Esophagus squamous epithelium (tissue), 5 donors: Measurements from ENCODE around the gene TMEM271. TPM values are rescaled to one million over a fixed set of nuclear protein-coding genes. Genes with fewer than 3 reads are reported as not detected.

Experiments
- DNase-seq: peaks from one replicate; lab custom pipeline; 2025; lab: John Stamatoyannopoulos, UW
- H3K27ac ChIP-seq, 4 donors: fragments of 200-600 bp; sonication (generic); one replicate each; pipeline ENCODE4 v1.5.1; 2016 to 2019; ENCODE audit warnings: mild to moderate bottlenecking in 1 of 4
- H3K27me3 ChIP-seq, 4 donors: fragments of 200-600 bp; sonication (generic); 1 replicate in 3 of 4; 2 replicates in 1 of 4; pipeline versions ENCODE4 v1.5.1 to v1.6.0; 2017 to 2021; ENCODE audit warnings: antibody characterized with exemption in 1 of 4
- H3K36me3 ChIP-seq, 3 donors: fragments of 200-600 bp; sonication (generic); one replicate each; pipeline ENCODE4 v1.5.1; 2016 to 2019
- H3K4me1 ChIP-seq, 3 donors: fragments of 200-600 bp; sonication (generic); one replicate each; pipeline ENCODE4 v1.5.1; 2017 to 2019
- H3K4me3 ChIP-seq, 4 donors: fragments of 200-600 bp; sonication (generic); 1 replicate in 3 of 4; 2 replicates in 1 of 4; pipeline ENCODE4 v1.5.1; 2016 to 2019; ENCODE audit warnings: mild to moderate bottlenecking in 2 of 4, moderate library complexity in 1 of 4
- H3K9me3 ChIP-seq, 3 donors: fragments of 200-600 bp; sonication (generic); one replicate each; pipeline ENCODE4 v1.5.1; 2016 to 2019
- POLR2A ChIP-seq, 4 donors: fragments of 450-650 bp; IDR thresholded peaks; one replicate each; pipeline ENCODE4 v1.6.1; 2017; ENCODE audit warnings: antibody characterized with exemption in 4 of 4, mild to moderate bottlenecking in 4 of 4, moderate library complexity in 3 of 4
- WGBS, 2 donors: methylation state at CpG; one replicate each; pipeline ENCODE4 v1.1.5; 2018; 5-methylcytosine and 5-hydroxymethylcytosine counted together
- intact Hi-C: fragments of 100-400 bp; cut with DNase I; formaldehyde crosslinking; loops from one replicate; pipeline ENCODE4 v1.15.0; 2022
- total RNA-seq, 4 donors: library from RNA; depleted of rRNA; stranded (reverse); fragments of >200 nt; gene quantifications; one replicate each; pipeline ENCODE4 v1.1.0, GENCODE V29; 2016
- TF ChIP-seq, protein P1 (sequence below), 6 experiments: fragments of 450-650 bp in 4 of 6; fragments of 200-600 bp in 2 of 6; sonication (generic) in 2 of 6; IDR thresholded peaks; one replicate each; pipeline ENCODE4 v1.5.1; 2016 to 2019; ENCODE audit warnings: antibody characterized with exemption in 6 of 6, mild to moderate bottlenecking in 4 of 6, moderate library complexity in 4 of 6
- donor health status: DM: yes; HTN: yes; CAD: no.

Gene TMEM271
- total RNA-seq, 4 donors from 2014 or later: 0.19 TPM; not detected in 3

DNA sequence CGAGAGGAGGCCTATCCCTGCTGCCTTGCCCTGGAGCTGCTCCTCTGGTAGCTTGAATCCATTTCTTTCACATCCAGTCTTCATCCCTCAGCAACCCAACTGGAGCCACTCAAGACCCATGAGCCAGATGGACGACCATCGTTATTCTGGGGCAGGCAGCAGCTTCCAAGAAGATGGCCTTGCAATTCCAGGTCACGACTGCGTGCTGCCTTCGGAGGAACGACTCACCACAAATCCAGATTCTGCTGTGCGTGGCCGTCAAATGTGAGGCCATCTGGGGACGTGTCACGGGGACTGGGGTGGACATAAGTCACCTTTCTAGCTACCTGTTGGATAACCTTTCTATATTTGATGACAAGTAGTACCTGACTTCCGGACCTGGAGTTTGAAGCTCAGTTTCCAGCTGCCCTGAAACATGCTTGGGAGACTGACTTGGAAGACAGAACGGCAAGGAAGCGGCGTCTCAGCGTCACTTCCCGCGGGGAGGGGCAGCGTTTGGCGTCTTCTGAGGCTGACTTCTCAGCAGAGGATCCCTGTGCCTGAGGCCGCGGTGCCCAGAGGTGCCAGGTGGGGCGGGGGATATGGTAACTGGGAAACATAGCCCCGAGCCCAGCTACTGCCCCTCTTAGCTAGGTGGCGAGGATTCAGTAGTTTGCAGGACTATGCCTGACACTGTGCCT is 11.7 kb upstream of the TMEM271 start:
- no peaks in the 10 kb centered on the region for H3K36me3 ChIP-seq
- peaks cover 0 to 29% (median 0%) of the 10 kb centered on the region in 4 donors for H3K27me3 ChIP-seq
- intact Hi-C loops: no loop called here
- peaks cover 0 to 15% (median 3%) of the 10 kb centered on the region in 3 donors for H3K9me3 ChIP-seq
- WGBS, 2 donors: 82 to 88% methylated on average over 12 to 16 of the region's 25 CpGs
- DNase-seq: no peak
- TF ChIP-seq, protein P1, sequence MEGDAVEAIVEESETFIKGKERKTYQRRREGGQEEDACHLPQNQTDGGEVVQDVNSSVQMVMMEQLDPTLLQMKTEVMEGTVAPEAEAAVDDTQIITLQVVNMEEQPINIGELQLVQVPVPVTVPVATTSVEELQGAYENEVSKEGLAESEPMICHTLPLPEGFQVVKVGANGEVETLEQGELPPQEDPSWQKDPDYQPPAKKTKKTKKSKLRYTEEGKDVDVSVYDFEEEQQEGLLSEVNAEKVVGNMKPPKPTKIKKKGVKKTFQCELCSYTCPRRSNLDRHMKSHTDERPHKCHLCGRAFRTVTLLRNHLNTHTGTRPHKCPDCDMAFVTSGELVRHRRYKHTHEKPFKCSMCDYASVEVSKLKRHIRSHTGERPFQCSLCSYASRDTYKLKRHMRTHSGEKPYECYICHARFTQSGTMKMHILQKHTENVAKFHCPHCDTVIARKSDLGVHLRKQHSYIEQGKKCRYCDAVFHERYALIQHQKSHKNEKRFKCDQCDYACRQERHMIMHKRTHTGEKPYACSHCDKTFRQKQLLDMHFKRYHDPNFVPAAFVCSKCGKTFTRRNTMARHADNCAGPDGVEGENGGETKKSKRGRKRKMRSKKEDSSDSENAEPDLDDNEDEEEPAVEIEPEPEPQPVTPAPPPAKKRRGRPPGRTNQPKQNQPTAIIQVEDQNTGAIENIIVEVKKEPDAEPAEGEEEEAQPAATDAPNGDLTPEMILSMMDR (IDR thresholded peaks at IDR 0.05): no peak
- no peak for TF ChIP-seq POLR2A (IDR thresholded peaks at IDR 0.05)
- H3K4me1 ChIP-seq: no peaks in the 10 kb centered on the region
- H3K27ac ChIP-seq: no peak overlapping the region
- no peak overlapping the region for H3K4me3 ChIP-seq

DNA sequence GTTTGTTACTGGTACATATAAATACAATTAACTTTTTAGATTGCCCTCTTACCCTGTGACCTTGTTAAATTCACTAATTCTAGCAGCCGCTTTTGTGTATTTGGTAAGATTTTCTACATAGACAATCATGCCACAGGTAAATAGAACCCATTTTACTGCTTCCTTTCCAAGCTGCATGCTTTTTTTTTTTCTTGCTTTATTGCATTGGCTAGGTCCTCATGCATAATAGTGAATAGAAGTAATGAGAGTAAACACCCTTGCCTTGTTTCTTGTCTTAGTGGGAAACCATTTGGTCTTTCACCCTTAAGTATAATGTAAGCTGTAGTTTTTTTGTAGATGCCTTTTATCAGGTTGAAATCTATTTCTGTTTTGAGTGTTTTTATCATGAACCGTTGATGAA is 7.7 kb upstream of the TMEM271 start:
- WGBS, 2 donors: 79 to 93% methylated on average over 2 of the region's 2 CpGs
- Histone ChIP-seq H3K4me3 (no peak overlapping the region), H3K9me3 (peaks cover 0 to 16% (median 3%) of the 10 kb centered on the region in 3 donors), H3K36me3 (no peaks in the 10 kb centered on the region), H3K27ac (no peak overlapping the region), H3K4me1 (no peaks in the 10 kb centered on the region), H3K27me3 (peaks cover 0 to 56% (median 2%) of the 10 kb centered on the region in 4 donors)
- no peak for DNase-seq
- TF ChIP-seq, protein P1 (IDR thresholded peaks at IDR 0.05): no peak
- TF ChIP-seq POLR2A (IDR thresholded peaks at IDR 0.05): no peak
- intact Hi-C loops: no loop called here

DNA sequence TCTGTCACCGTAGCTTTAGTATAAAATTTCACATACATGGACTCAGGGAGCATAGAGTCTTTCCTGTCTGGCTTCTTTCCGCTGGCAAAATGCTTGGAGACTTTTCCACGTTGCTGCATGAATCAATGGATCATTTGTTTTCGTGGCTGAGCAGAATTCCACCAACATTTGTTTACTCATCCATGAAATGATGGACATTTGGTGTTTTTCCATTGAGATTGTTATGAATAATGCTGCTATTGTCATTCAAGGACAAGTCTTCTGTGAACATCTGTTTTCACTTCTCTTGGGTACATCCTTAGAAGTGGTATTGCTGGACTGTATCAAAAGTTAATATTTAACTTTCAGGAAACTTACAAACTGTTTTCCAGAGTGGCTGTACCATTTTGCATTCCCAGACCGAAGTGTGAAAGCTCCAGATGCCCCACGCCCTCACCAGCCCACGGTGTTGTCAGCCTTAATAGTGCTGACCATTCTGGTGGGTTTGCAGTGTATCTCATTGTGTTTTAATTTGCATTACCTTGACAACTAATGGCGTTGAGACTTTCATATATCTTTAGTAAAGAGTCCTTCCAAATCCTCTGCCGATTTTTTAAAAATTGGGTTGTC is 5.8 kb upstream of the TMEM271 start:
- intact Hi-C loops: no loop called here
- H3K4me1 ChIP-seq: peaks cover 5 to 14% (median 9%) of the 10 kb centered on the region in 3 donors
- H3K27ac ChIP-seq: no peak overlapping the region
- TF ChIP-seq, protein P1 (IDR thresholded peaks at IDR 0.05): no peak
- peaks cover 0 to 16% (median 3%) of the 10 kb centered on the region in 3 donors for H3K9me3 ChIP-seq
- WGBS, 2 donors: 59 to 67% methylated on average over 9 of the region's 9 CpGs
- H3K4me3 ChIP-seq: no peak overlapping the region
- H3K36me3 ChIP-seq: no peaks in the 10 kb centered on the region
- H3K27me3 ChIP-seq: peaks cover 0 to 63% (median 9%) of the 10 kb centered on the region in 4 donors
- DNase-seq: no peak

DNA sequence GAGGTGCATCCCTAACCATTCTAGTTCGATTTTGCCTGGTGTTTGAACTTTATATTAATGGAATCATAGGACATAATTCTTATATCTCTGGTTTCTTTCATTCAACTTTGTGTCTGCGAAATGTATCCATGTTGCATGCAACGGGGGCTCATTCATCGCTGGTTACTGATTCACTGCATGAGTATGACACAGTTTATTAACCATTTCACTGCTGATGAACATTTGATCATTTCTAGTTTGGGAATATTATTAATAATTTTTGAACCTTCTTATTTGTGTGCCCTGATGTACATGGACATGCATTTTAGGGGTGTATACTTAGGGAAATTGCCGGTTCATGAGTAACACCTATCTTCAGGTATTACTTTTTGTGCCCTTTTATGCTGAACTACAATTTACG is 5.1 kb upstream of the TMEM271 start:
- WGBS, 2 donors: 50 to 51% methylated on average over 6 of the region's 6 CpGs
- no peak for DNase-seq
- Histone ChIP-seq H3K9me3 (peaks cover 0 to 16% (median 3%) of the 10 kb centered on the region in 3 donors), H3K36me3 (no peaks in the 10 kb centered on the region), H3K4me3 (no peak overlapping the region), H3K27me3 (peaks cover 0 to 70% (median 11%) of the 10 kb centered on the region in 4 donors), H3K4me1 (peaks cover 5 to 19% (median 9%) of the 10 kb centered on the region in 3 donors), H3K27ac (no peak overlapping the region)
- intact Hi-C loops: no loop called here
- TF ChIP-seq, protein P1 (IDR thresholded peaks at IDR 0.05): no peak
- TF ChIP-seq POLR2A (IDR thresholded peaks at IDR 0.05): no peak

DNA sequence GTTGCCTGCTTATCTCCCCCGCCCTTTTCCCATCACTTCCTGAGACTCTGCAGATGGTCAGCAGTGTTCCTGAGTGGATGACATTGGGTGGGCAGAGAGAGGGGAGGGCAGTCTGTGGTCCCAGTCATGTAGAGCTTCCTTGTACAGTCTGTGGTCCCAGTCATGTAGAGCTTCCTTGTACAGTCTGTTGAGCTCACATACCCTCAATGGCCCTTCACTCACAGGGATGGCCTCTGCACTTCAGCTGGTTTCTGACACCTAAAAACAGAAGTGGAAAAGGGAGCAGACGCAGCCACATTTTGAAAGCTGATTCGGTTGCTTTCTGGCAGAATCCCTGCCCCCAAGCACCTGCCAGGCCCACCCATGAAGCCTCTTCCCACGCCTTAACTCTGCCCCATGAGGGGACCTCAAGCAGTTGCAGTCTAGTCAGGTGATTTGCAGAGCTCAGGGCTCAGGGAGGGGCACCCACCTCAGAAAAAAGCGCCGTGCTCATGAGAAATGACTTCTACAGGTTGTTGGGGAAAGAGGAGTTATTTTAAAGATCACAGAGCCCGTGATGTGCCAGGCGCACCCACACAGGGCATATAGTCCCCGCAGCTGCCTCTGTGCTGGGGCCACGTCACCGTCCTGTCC is 3.6 kb upstream of the TMEM271 start:
- Histone ChIP-seq H3K4me3 (no peak overlapping the region), H3K27ac (no peak overlapping the region), H3K4me1 (peaks cover 5 to 29% (median 17%) of the 10 kb centered on the region in 3 donors), H3K36me3 (no peaks in the 10 kb centered on the region), H3K9me3 (peaks cover 0 to 16% (median 3%) of the 10 kb centered on the region in 3 donors), H3K27me3 (peaks cover 0 to 84% (median 12%) of the 10 kb centered on the region in 4 donors)
- no peak for TF ChIP-seq POLR2A (IDR thresholded peaks at IDR 0.05)
- TF ChIP-seq, protein P1 (IDR thresholded peaks at IDR 0.05): no peak
- DNase-seq: no peak
- 38 to 51% methylated on average over 7 to 10 of the region's 11 CpGs for WGBS, 2 donors
- intact Hi-C loops: no loop called here
